Upper lobe of left lung (tissue), 6 donors: ENCODE results near the gene CNPY4. TPM values are rescaled to one million over a fixed set of nuclear protein-coding genes. Genes with fewer than 3 reads are reported as not detected.

Experiments
- ATAC-seq, 2 donors: fragments of 200-7000 bp; cut with Tn5 transposase; one replicate each; pipeline ENCODE4 v1.9.1; 2022; ENCODE audit warnings: mild to moderate bottlenecking in 2 of 2, moderate library complexity in 2 of 2; ENCODE audit not compliant: low FRiP score in 2 of 2
- DNase-seq, 2 donors: peaks; one replicate each; pipeline ENCODE4 v3.0.0-alpha.2; 2019 to 2020
- H3K27ac ChIP-seq, 4 donors: fragments of 200-600 bp; sonication (generic); one replicate each; pipeline ENCODE4 v1.5.1; 2016 to 2019
- H3K27me3 ChIP-seq, 4 donors: fragments of 200-600 bp; sonication (generic); one replicate each; pipeline ENCODE4 v1.5.1; 2017 to 2019
- H3K36me3 ChIP-seq, 4 donors: fragments of 200-600 bp; sonication (generic); one replicate each; pipeline ENCODE4 v1.5.1; 2016 to 2019
- H3K4me1 ChIP-seq, 4 donors: fragments of 200-600 bp; sonication (generic); one replicate each; pipeline ENCODE4 v1.5.1; 2018 to 2019
- H3K4me3 ChIP-seq, 4 donors: fragments of 200-600 bp; sonication (generic); one replicate each; pipeline ENCODE4 v1.5.1; 2017 to 2019; ENCODE audit warnings: mild to moderate bottlenecking in 2 of 4, moderate library complexity in 1 of 4
- H3K9me3 ChIP-seq, 4 donors: fragments of 200-600 bp; sonication (generic); one replicate each; pipeline ENCODE4 v1.5.1; 2018 to 2019
- CTCF ChIP-seq, 6 experiments: fragments of 450-650 bp in 4 of 6; fragments of 200-600 bp in 2 of 6; sonication (generic) in 2 of 6; IDR thresholded peaks; one replicate each; pipeline ENCODE4 v1.5.1; 2016 to 2019; ENCODE audit warnings: antibody characterized with exemption in 6 of 6
- EP300 ChIP-seq, 4 donors: sonication (generic); formaldehyde crosslinking; IDR thresholded peaks; one replicate each; pipeline ENCODE4 v1.5.1; 2017; ENCODE audit warnings: antibody characterized with exemption in 4 of 4, control low read depth in 2 of 4
- POLR2A ChIP-seq, 4 donors: fragments of 450-650 bp; IDR thresholded peaks; one replicate each; pipeline ENCODE4 v1.5.1; 2016 to 2017; ENCODE audit warnings: antibody characterized with exemption in 4 of 4, mild to moderate bottlenecking in 2 of 4
- POLR2AphosphoS5 ChIP-seq, 2 donors: sonication (generic); formaldehyde crosslinking; IDR thresholded peaks; one replicate each; pipeline ENCODE4 v1.5.1; 2017; ENCODE audit warnings: antibody characterized with exemption in 2 of 2
- WGBS, 2 donors: methylation state at CpG; one replicate each; pipeline ENCODE4 v1.1.5; 2017 to 2018; 5-methylcytosine and 5-hydroxymethylcytosine counted together
- total RNA-seq, 6 donors: library from RNA; depleted of rRNA in 4 of 6; stranded (reverse); fragments of >200 nt in 4 of 6; gene quantifications; one replicate each; pipeline versions ENCODE4 v1.1.0 to v1.2.1, GENCODE V29; 2016 to 2021
- donor health status: DM: no; HTN: no; CAD: no; lungs with moderate emphysema.
- donor health status: DM: no; HTN: yes; CAD: no; lungs with severe emphysema.

CNPY4 gene
- total RNA-seq, 6 donors from 2014 or later = 2.9 to 14.6 (median 6.5) TPM

GRCh38 chr7:100169147-100169850 lies 49.9 kb downstream of the CNPY4 start:
- no peak for DNase-seq
- 86 to 88% methylated on average over 11 of the region's 11 CpGs for WGBS, 2 donors
- Histone ChIP-seq H3K4me1 (peaks cover 15 to 33% (median 29%) of the 10 kb centered on the region in 4 donors), H3K9me3 (no peaks in the 10 kb centered on the region), H3K36me3 (no peaks in the 10 kb centered on the region), H3K4me3 (no peak overlapping the region), H3K27me3 (peaks cover 0 to 20% (median 10%) of the 10 kb centered on the region in 4 donors), H3K27ac (peak overlapping the region in 1 of 4 donors; percentile 68)
- TF ChIP-seq POLR2AphosphoS5 (IDR thresholded peaks at IDR 0.05) = no peak
- no peak for TF ChIP-seq POLR2A (IDR thresholded peaks at IDR 0.05)
- TF ChIP-seq EP300 (IDR thresholded peaks at IDR 0.05) = no peak
- TF ChIP-seq CTCF (IDR thresholded peaks at IDR 0.05) = no peak
- ATAC-seq = no peak

- 84 to 87% methylated on average over 11 of the region's 11 CpGs for WGBS, 2 donors
- Histone ChIP-seq H3K27ac (no peak overlapping the region), H3K4me1 (peaks cover 15 to 33% (median 29%) of the 10 kb centered on the region in 4 donors), H3K4me3 (no peak overlapping the region), H3K9me3 (no peaks in the 10 kb centered on the region), H3K36me3 (no peaks in the 10 kb centered on the region), H3K27me3 (peaks cover 0 to 20% (median 10%) of the 10 kb centered on the region in 4 donors)
- DNase-seq (no peak), ATAC-seq (no peak)
- no peak for TF ChIP-seq POLR2AphosphoS5 (IDR thresholded peaks at IDR 0.05)
- TF ChIP-seq CTCF (IDR thresholded peaks at IDR 0.05) = no peak
- TF ChIP-seq EP300 (IDR thresholded peaks at IDR 0.05) = no peak
- TF ChIP-seq POLR2A (IDR thresholded peaks at IDR 0.05) = no peak
Observed at GRCh38 chr7:100170101-100170897, 50.9 kb downstream of the CNPY4 start.

- peak in 1 of 2 donors; percentile 47 for ATAC-seq
Observed at GRCh38 chr7:100171087-100171681, 51.8 kb downstream of the CNPY4 start.

GRCh38 chr7:100171840-100172239 lies 52.4 kb downstream of the CNPY4 start:
- 48 to 64% methylated on average over 9 to 15 of the region's 22 CpGs for WGBS, 2 donors
- H3K36me3 ChIP-seq = no peaks in the 10 kb centered on the region
- H3K4me1 ChIP-seq = peaks cover 16 to 37% (median 33%) of the 10 kb centered on the region in 4 donors
- H3K27me3 ChIP-seq = peaks cover 0 to 20% (median 10%) of the 10 kb centered on the region in 4 donors
- H3K27ac ChIP-seq = no peak overlapping the region
- DNase-seq (no peak), ATAC-seq (no peak)
- peak overlapping the region in 3 of 4 donors; percentile 33 to 48 (median 46) for H3K4me3 ChIP-seq
- no peak for TF ChIP-seq POLR2A (IDR thresholded peaks at IDR 0.05)
- TF ChIP-seq POLR2AphosphoS5 (IDR thresholded peaks at IDR 0.05) = no peak
- TF ChIP-seq EP300 (IDR thresholded peaks at IDR 0.05) = no peak
- TF ChIP-seq CTCF (IDR thresholded peaks at IDR 0.05) = no peak
- no peaks in the 10 kb centered on the region for H3K9me3 ChIP-seq

More at GRCh38 chr7:100171087-100171681, 51.8 kb downstream of the CNPY4 start:
- no peak overlapping the region for H3K27ac ChIP-seq
- peaks cover 0 to 20% (median 10%) of the 10 kb centered on the region in 4 donors for H3K27me3 ChIP-seq
- 16 to 49% methylated on average over 5 to 22 of the region's 61 CpGs for WGBS, 2 donors
- H3K4me1 ChIP-seq = peaks cover 15 to 33% (median 29%) of the 10 kb centered on the region in 4 donors
- H3K9me3 ChIP-seq = no peaks in the 10 kb centered on the region
- TF ChIP-seq CTCF (IDR thresholded peaks at IDR 0.05) (no peak), POLR2AphosphoS5 (IDR thresholded peaks at IDR 0.05) (no peak), POLR2A (IDR thresholded peaks at IDR 0.05) (no peak), EP300 (IDR thresholded peaks at IDR 0.05) (no peak)
- no peaks in the 10 kb centered on the region for H3K36me3 ChIP-seq
- H3K4me3 ChIP-seq = peak overlapping the region in 3 of 4 donors; percentile 33 to 48 (median 46)
- DNase-seq = peak in 1 of 2 donors; percentile 88
